Caco-2 (cell line): ENCODE data around the gene TSSK6. TPM values are rescaled to one million over a fixed set of nuclear protein-coding genes. Genes with fewer than 3 reads are reported as not detected.

Source experiments
- BruUV-seq: library from RNA; stranded (reverse); fragments of 400-500 nt; replicated peaks from 2 replicates; lab custom pipeline; 2021; lab: Mats Ljungman, UMichigan
- CTCF ChIA-PET: fragments of 300-600 bp; sonication (Branson Sonifier 250); formaldehyde crosslinking; loops from one replicate; lab custom pipeline; 2022; ENCODE audit warnings: antibody characterized with exemption; lab: Charles Lee
- POLR2A ChIA-PET: fragments of 300-600 bp; sonication (Branson Sonifier 250); formaldehyde crosslinking; loops from one replicate; lab custom pipeline; 2022; ENCODE audit warnings: antibody characterized with exemption; lab: Charles Lee
- DNase-seq, 2 experiments: peaks; one replicate each; pipeline versions ENCODE4 v3.0.0 to v3.0.0-alpha.2; 2020 to 2022
- H3K27me3 ChIP-seq: replicated peaks from 2 replicates; pipeline ENCODE4 v1.6.0; 2011; ENCODE audit warnings: low read length; ENCODE audit not compliant: control insufficient read depth, insufficient read depth
- H3K36me3 ChIP-seq: 2 replicates; pipeline ENCODE4 v1.5.1; 2011; ENCODE audit warnings: low read length; ENCODE audit not compliant: control insufficient read depth, insufficient read depth
- H3K4me1 ChIP-seq: fragments of 250-450 bp; sonication (Bioruptor Pico); 2 replicates; pipeline ENCODE4 v1.5.1; 2020; ENCODE audit warnings: mild to moderate bottlenecking
- H3K4me3 ChIP-seq: 2 replicates; pipeline ENCODE4 v1.5.1; 2011; ENCODE audit warnings: low read depth, mild to moderate bottlenecking, control low read depth, low read length
- H3K9me3 ChIP-seq: fragments of 250-450 bp; sonication (Bioruptor Pico); 2 replicates; pipeline ENCODE4 v1.5.1; 2020; ENCODE audit warnings: mild to moderate bottlenecking, moderate library complexity
- H3K27ac Mint-ChIP-seq: one replicate; pipeline ENCODE4 v1.8.0; 2022; ENCODE audit warnings: mixed read lengths; ENCODE audit not compliant: unreplicated experiment
- H3K27me3 Mint-ChIP-seq: one replicate; pipeline ENCODE4 v1.8.0; 2022; ENCODE audit warnings: mixed read lengths; ENCODE audit not compliant: insufficient read depth, unreplicated experiment
- H3K36me3 Mint-ChIP-seq: one replicate; pipeline ENCODE4 v1.8.0; 2022; ENCODE audit warnings: mild to moderate bottlenecking, mixed read lengths; ENCODE audit not compliant: insufficient read depth, unreplicated experiment
- H3K4me1 Mint-ChIP-seq: one replicate; pipeline ENCODE4 v1.8.0; 2022; ENCODE audit warnings: low read depth, mixed read lengths; ENCODE audit not compliant: unreplicated experiment
- H3K4me3 Mint-ChIP-seq: one replicate; pipeline ENCODE4 v1.8.0; 2022; ENCODE audit warnings: mild to moderate bottlenecking, moderate library complexity, mixed read lengths; ENCODE audit not compliant: unreplicated experiment
- H3K9me3 Mint-ChIP-seq: one replicate; pipeline ENCODE4 v1.8.0; 2022; ENCODE audit warnings: mixed read lengths; ENCODE audit not compliant: unreplicated experiment
- intact Hi-C: fragments of 100-400 bp; cut with micrococcal nuclease; formaldehyde crosslinking; loops from one replicate; pipeline ENCODE4 v1.10.0; 2022; ENCODE audit not compliant: unreplicated experiment
- total RNA-seq: library from RNA; stranded (reverse); gene quantifications from 2 replicates; pipeline ENCODE4 v1.2.3, GENCODE V29; 2022
- TF ChIP-seq, protein P1 (sequence below), 2 experiments: fragments of 200-600 bp in 1 of 2; IDR thresholded peaks; 1 replicate in 1 of 2; 2 replicates in 1 of 2; pipeline versions ENCODE4 v1.5.1 to v1.8.0; 2011 to 2022; ENCODE audit warnings: antibody characterized with exemption in 1 of 2, control low read depth in 1 of 2, inconsistent platforms in 1 of 2, low read depth in 1 of 2, low read length in 1 of 2, mild to moderate bottlenecking in 1 of 2, moderate library complexity in 1 of 2; ENCODE audit not compliant: insufficient read depth in 1 of 2, severe bottlenecking in 1 of 2, unreplicated experiment in 1 of 2

TSSK6 gene
- total RNA-seq, 1 experiment from 2014 or later = 3.8 TPM

GRCh38 chr19:19561946-19562664 lies 46.8 kb upstream of the TSSK6 start:
- ChIA-PET POLR2A (no interaction called here), CTCF (interaction anchor here (1.1 kb wide), 1 partner anchor 9 kb away, joined by 3 read pairs; no protein-coding TSS in a partner anchor)
- intact Hi-C loops = no loop called here

DNA sequence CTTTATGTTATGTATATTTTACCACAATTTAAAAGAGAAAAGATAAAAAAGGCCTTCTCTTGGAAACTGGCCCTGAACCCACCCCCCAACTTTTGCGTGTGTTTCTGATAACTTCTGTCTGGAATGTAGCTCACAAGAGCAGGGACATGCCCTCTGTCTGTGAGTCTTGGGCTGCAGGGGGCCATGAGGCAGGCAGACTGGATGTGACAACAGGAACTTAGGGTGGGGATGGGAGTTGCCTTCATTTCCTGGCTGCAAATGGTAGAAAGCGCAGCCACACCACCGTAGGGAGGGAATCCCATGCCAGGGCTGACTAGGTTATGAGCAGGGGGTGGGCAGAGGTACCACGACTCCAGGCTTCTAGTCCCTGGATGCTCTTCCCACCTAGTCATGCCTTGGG lies 44.6 kb upstream of the TSSK6 start:
- DNase-seq = no peak
- no peaks in the 10 kb centered on the region for H3K9me3 Mint-ChIP-seq
- H3K4me1 ChIP-seq = no peaks in the 10 kb centered on the region
- no peak overlapping the region for H3K4me3 Mint-ChIP-seq
- H3K4me1 Mint-ChIP-seq = no peaks in the 10 kb centered on the region
- H3K27me3 Mint-ChIP-seq = no peaks in the 10 kb centered on the region
- no peaks in the 10 kb centered on the region for H3K36me3 ChIP-seq
- no peak overlapping the region for H3K27ac Mint-ChIP-seq
- no TSS peak for BruUV-seq
- H3K27me3 ChIP-seq = no peaks in the 10 kb centered on the region
- H3K9me3 ChIP-seq = no peaks in the 10 kb centered on the region
- ChIA-PET POLR2A (no interaction called here), CTCF (no interaction called here)
- TF ChIP-seq, protein P1, sequence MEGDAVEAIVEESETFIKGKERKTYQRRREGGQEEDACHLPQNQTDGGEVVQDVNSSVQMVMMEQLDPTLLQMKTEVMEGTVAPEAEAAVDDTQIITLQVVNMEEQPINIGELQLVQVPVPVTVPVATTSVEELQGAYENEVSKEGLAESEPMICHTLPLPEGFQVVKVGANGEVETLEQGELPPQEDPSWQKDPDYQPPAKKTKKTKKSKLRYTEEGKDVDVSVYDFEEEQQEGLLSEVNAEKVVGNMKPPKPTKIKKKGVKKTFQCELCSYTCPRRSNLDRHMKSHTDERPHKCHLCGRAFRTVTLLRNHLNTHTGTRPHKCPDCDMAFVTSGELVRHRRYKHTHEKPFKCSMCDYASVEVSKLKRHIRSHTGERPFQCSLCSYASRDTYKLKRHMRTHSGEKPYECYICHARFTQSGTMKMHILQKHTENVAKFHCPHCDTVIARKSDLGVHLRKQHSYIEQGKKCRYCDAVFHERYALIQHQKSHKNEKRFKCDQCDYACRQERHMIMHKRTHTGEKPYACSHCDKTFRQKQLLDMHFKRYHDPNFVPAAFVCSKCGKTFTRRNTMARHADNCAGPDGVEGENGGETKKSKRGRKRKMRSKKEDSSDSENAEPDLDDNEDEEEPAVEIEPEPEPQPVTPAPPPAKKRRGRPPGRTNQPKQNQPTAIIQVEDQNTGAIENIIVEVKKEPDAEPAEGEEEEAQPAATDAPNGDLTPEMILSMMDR (IDR thresholded peaks at IDR 0.05; ENCODE audit: insufficient read depth in 1 of 2, low read depth in 1 of 2, low read length in 1 of 2, severe bottlenecking in 1 of 2, unreplicated experiment in 1 of 2) = no peak
- intact Hi-C loops = no loop called here
- H3K36me3 Mint-ChIP-seq = no peaks in the 10 kb centered on the region
- H3K4me3 ChIP-seq = no peak overlapping the region

More at GRCh38 chr19:19561946-19562664, 46.8 kb upstream of the TSSK6 start:
- Histone ChIP-seq H3K4me1 (peaks cover 4% of the 10 kb centered on the region; the same call in 1 of the 2 replicates), H3K27me3 (no peaks in the 10 kb centered on the region), H3K9me3 (no peaks in the 10 kb centered on the region), H3K36me3 (no peaks in the 10 kb centered on the region), H3K4me3 (no peak overlapping the region)
- Mint-ChIP-seq H3K36me3 (no peaks in the 10 kb centered on the region), H3K4me3 (no peak overlapping the region), H3K4me1 (no peaks in the 10 kb centered on the region), H3K9me3 (no peaks in the 10 kb centered on the region), H3K27me3 (no peaks in the 10 kb centered on the region), H3K27ac (no peak overlapping the region)
- DNase-seq = no peak
- no TSS peak for BruUV-seq
- TF ChIP-seq, protein P1 (IDR thresholded peaks at IDR 0.05; ENCODE audit: insufficient read depth in 1 of 2, low read depth in 1 of 2, low read length in 1 of 2, severe bottlenecking in 1 of 2, unreplicated experiment in 1 of 2) = no peak

- Mint-ChIP-seq H3K27me3 (no peaks in the 10 kb centered on the region), H3K27ac (no peak overlapping the region), H3K9me3 (no peaks in the 10 kb centered on the region), H3K4me1 (no peaks in the 10 kb centered on the region), H3K36me3 (no peaks in the 10 kb centered on the region), H3K4me3 (no peak overlapping the region)
- Histone ChIP-seq H3K9me3 (no peaks in the 10 kb centered on the region), H3K4me3 (no peak overlapping the region), H3K36me3 (no peaks in the 10 kb centered on the region), H3K4me1 (no peaks in the 10 kb centered on the region), H3K27me3 (no peaks in the 10 kb centered on the region)
- TF ChIP-seq, protein P1 (IDR thresholded peaks at IDR 0.05; ENCODE audit: insufficient read depth in 1 of 2, low read depth in 1 of 2, low read length in 1 of 2, severe bottlenecking in 1 of 2, unreplicated experiment in 1 of 2) = no peak
- DNase-seq = no peak
- intact Hi-C loops = no loop called here
- BruUV-seq = no TSS peak
- ChIA-PET CTCF (no interaction called here), POLR2A (no interaction called here)
Measured at GRCh38 chr19:19558636-19559035, 43.3 kb upstream of the TSSK6 start.
